ENCODE measurements around the gene HDHD5.
A peak's percentile ranks its signal among the peaks of the same experiment; 100 is the strongest.

HDHD5 gene

GRCh38 chr22:17158568-17159503 is at the start of gene HDHD5:
Gene HDHD5 (minus strand): TSS chr22:17159277. CDS start chr22:17159251, 26 bp downstream.
- TF ChIP-seq CTCF (IDR thresholded peaks at IDR 0.05; ENCODE audit: extremely low read depth, insufficient read depth, missing control alignments), result no peak
- in situ Hi-C loops (cut with MboI; ENCODE audit: low pct_unique_long_range_greater_than_20kb, low sequenced_read_pairs, unreplicated experiment), result no loop called here
- DNase-seq (ENCODE audit: low spot score), result peak; percentile 96

- TF ChIP-seq CTCF (IDR thresholded peaks at IDR 0.05; ENCODE audit: extremely low read depth, insufficient read depth, missing control alignments), result peak; percentile 21
- in situ Hi-C loops (cut with MboI; ENCODE audit: low pct_unique_long_range_greater_than_20kb, low sequenced_read_pairs, unreplicated experiment), result no loop called here
- DNase-seq (ENCODE audit: low spot score), result no peak
Measured at GRCh38 chr22:17205432-17205831, 46.4 kb upstream of the HDHD5 start.

GRCh38 chr22:17201285-17201945 is 42.3 kb upstream of the HDHD5 start:
- no peak for DNase-seq (ENCODE audit: low spot score)
- no peak for TF ChIP-seq CTCF (IDR thresholded peaks at IDR 0.05; ENCODE audit: extremely low read depth, insufficient read depth, missing control alignments)
- in situ Hi-C loops (cut with MboI; ENCODE audit: low pct_unique_long_range_greater_than_20kb, low sequenced_read_pairs, unreplicated experiment), result no loop called here

- DNase-seq (ENCODE audit: low spot score), result no peak
- in situ Hi-C loops (cut with MboI; ENCODE audit: low pct_unique_long_range_greater_than_20kb, low sequenced_read_pairs, unreplicated experiment), result loop anchor here (25.0 kb wide), 1 partner anchor 288 kb away; no protein-coding TSS in a partner anchor
- TF ChIP-seq CTCF (IDR thresholded peaks at IDR 0.05; ENCODE audit: extremely low read depth, insufficient read depth, missing control alignments), result no peak
Measured at GRCh38 chr22:17199003-17199731, 40.1 kb upstream of the HDHD5 start.

DNA sequence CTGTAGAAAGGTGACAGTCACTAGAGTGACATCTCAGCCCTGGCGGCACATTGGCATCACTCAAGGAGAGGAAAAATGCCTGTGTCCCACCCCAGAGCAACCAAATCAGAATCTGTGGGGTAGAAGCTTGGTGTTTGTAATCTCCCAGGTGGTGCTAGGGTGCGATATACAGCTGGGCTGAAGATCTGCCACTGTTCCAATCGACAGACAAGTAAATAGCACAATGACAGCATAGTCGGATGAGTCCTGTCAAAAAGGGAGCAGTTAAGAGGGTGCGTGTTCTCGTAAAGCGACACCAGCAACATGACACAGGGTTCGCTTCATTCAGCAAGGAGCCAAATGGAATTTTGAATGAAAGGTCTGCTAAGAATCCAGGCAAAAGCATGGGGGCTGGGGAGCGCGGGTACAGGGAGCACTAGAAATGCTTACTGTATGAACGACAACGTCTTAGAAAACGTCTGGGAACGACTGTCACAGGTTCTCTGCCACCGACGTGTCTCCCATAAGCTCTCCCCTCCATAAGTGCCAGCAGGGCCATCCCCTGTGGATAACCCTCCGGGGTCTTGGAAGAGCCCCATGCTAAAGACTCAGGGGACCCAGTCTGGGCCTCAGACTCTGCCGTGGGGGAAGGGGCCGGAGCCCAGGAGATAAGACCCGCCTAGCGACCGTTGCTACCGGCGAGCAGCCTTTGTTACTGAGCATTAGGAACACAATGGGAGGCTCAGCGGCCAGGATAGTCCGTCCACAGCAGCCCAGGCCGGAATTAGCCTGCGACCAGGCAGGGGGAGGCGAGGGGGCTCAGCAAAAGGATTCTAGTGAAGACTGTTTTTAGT is 39.3 kb upstream of the HDHD5 start:
- in situ Hi-C loops (cut with MboI; ENCODE audit: low pct_unique_long_range_greater_than_20kb, low sequenced_read_pairs, unreplicated experiment), result loop anchor here (25.0 kb wide), 1 partner anchor 289 kb away; no protein-coding TSS in a partner anchor
- no peak for TF ChIP-seq CTCF (IDR thresholded peaks at IDR 0.05; ENCODE audit: extremely low read depth, insufficient read depth, missing control alignments)
- DNase-seq (ENCODE audit: low spot score), result no peak
